SK-N-SH (cell line): ENCODE data around the gene B3GALT6. TPM values are rescaled to one million over a fixed set of nuclear protein-coding genes. Genes with fewer than 3 reads are reported as not detected.

Source experiments
- CTCF ChIA-PET: fragments of 300-600, 350-600 bp; formaldehyde crosslinking; extraction: SDS; loops from one replicate; lab custom pipeline; 2021; lab: Yijun Ruan, JAX
- POLR2A ChIA-PET: fragments of 350-600 bp; sonication (Branson Sonifier 250); formaldehyde crosslinking; extraction: SDS; loops from one replicate; lab custom pipeline; 2020; ENCODE audit warnings: antibody characterized with exemption, inconsistent platforms; lab: Yijun Ruan, JAX
- DNase-seq: peaks from one replicate; pipeline ENCODE4 v3.0.0; 2012
- H2AFZ ChIP-seq: fragments of 200-600 bp; sonication (generic); 2 replicates; pipeline ENCODE4 v1.8.1; 2016; ENCODE audit warnings: antibody characterized with exemption, mild to moderate bottlenecking, low read depth
- H3F3A ChIP-seq: fragments of 200-600 bp; sonication (generic); replicated peaks from 2 replicates; pipeline ENCODE3; 2016; ENCODE audit warnings: antibody characterized with exemption, mild to moderate bottlenecking; ENCODE audit not compliant: insufficient read depth
- H3K27ac ChIP-seq, 2 experiments: fragments of 200-500 bp in 1 of 2; fragments of 200-600 bp in 1 of 2; sonication (Bioruptor generic) in 1 of 2; sonication (generic), shearing (Covaris generic) in 1 of 2; 2 replicates each; pipeline versions ENCODE4 v1.5.1 to v1.6.1; 2014 to 2016; ENCODE audit warnings: low read depth in 2 of 2, inconsistent platforms in 1 of 2, low read length in 1 of 2, mild to moderate bottlenecking in 1 of 2, mixed read lengths in 1 of 2
- H3K27me3 ChIP-seq: fragments of 200-600 bp; sonication (generic), shearing (Covaris generic); 2 replicates; pipeline ENCODE4 v1.6.1; 2016; ENCODE audit warnings: mixed run types; ENCODE audit not compliant: insufficient read depth
- H3K36me3 ChIP-seq, 2 experiments: fragments of 200-500 bp in 1 of 2; fragments of 200-600 bp in 1 of 2; sonication (Bioruptor generic) in 1 of 2; sonication (generic) in 1 of 2; replicated peaks in 1 of 2; 2 replicates each; pipeline versions ENCODE3 to v1.5.1; 2014 to 2016; ENCODE audit warnings: low read length in 1 of 2, mild to moderate bottlenecking in 1 of 2; ENCODE audit not compliant: insufficient read depth in 2 of 2, control insufficient read depth in 1 of 2
- H3K4me1 ChIP-seq, 2 experiments: fragments of 200-500 bp in 1 of 2; fragments of 200-600 bp in 1 of 2; sonication (Bioruptor generic) in 1 of 2; sonication (generic), shearing (Covaris generic) in 1 of 2; 2 replicates each; pipeline versions ENCODE4 v1.5.1 to v1.6.1; 2014 to 2016; ENCODE audit warnings: low read depth in 1 of 2, low read length in 1 of 2, mixed run types in 1 of 2; ENCODE audit not compliant: insufficient read depth in 2 of 2, control insufficient read depth in 1 of 2
- H3K4me2 ChIP-seq: fragments of 200-600 bp; sonication (generic), shearing (Covaris generic); 2 replicates; pipeline ENCODE4 v1.6.1; 2017; ENCODE audit warnings: mixed run types
- H3K4me3 ChIP-seq, 2 experiments: fragments of 200-500 bp in 1 of 2; fragments of 200-600 bp in 1 of 2; sonication (Bioruptor generic) in 1 of 2; sonication (generic), shearing (Covaris generic) in 1 of 2; 2 replicates each; pipeline versions ENCODE4 v1.5.1 to v1.8.1; 2014 to 2016; ENCODE audit warnings: low read depth in 2 of 2, inconsistent platforms in 1 of 2, low read length in 1 of 2, mild to moderate bottlenecking in 1 of 2, mixed read lengths in 1 of 2, moderate library complexity in 1 of 2
- H3K79me2 ChIP-seq: fragments of 200-600 bp; sonication (generic); 2 replicates; pipeline ENCODE4 v1.8.1; 2017; ENCODE audit warnings: mild to moderate bottlenecking; ENCODE audit not compliant: insufficient read depth
- H3K9ac ChIP-seq: fragments of 200-600 bp; sonication (generic); 2 replicates; pipeline ENCODE4 v1.6.1; 2017; ENCODE audit warnings: mixed run types
- H3K9me2 ChIP-seq: fragments of 200-600 bp; sonication (generic); 2 replicates; pipeline ENCODE4 v1.6.1; 2017; ENCODE audit warnings: mixed run types
- H3K9me3 ChIP-seq: fragments of 200-600 bp; sonication (generic); 2 replicates; pipeline ENCODE4 v1.6.1; 2017; ENCODE audit warnings: mixed run types, mild to moderate bottlenecking, moderate library complexity
- H4K20me1 ChIP-seq: fragments of 200-600 bp; sonication (generic); 2 replicates; pipeline ENCODE4 v1.6.1; 2017; ENCODE audit warnings: mild to moderate bottlenecking, mixed run types; ENCODE audit not compliant: insufficient read depth
- CHD2 ChIP-seq: fragments of 150-350 bp; IDR thresholded peaks from 2 replicates; pipeline ENCODE4 v1.6.1; 2018; ENCODE audit warnings: low read length; ENCODE audit not compliant: partially characterized antibody
- EP300 ChIP-seq, 2 experiments: IDR thresholded peaks; 2 replicates each; pipeline versions ENCODE4 v1.4.0 to v1.6.1; 2012; ENCODE audit warnings: borderline replicate concordance in 1 of 2, low read depth in 1 of 2, low read length in 1 of 2
- FOXJ3 ChIP-seq: sonication (generic); formaldehyde crosslinking; IDR thresholded peaks from 2 replicates; pipeline ENCODE4 v1.5.1; 2020; ENCODE audit warnings: mild to moderate bottlenecking, missing genetic modification reagents
- FOXM1 ChIP-seq: IDR thresholded peaks from 2 replicates; pipeline ENCODE4 v1.4.0; 2012; ENCODE audit warnings: low read depth, mild to moderate bottlenecking
- GATA2 ChIP-seq: sonication (generic); formaldehyde crosslinking; IDR thresholded peaks from 2 replicates; pipeline ENCODE4 v1.5.0; 2020; ENCODE audit warnings: mild to moderate bottlenecking, missing genetic modification reagents
- MEF2A ChIP-seq: IDR thresholded peaks from 2 replicates; pipeline ENCODE4 v1.4.0; 2012; ENCODE audit warnings: low read depth, borderline replicate concordance
- MXI1 ChIP-seq: IDR thresholded peaks from 2 replicates; pipeline ENCODE4 v1.6.1; 2012; ENCODE audit warnings: mild to moderate bottlenecking, low read depth, low read length, improper control_type of control experiment
- NFIC ChIP-seq: IDR thresholded peaks from 2 replicates; pipeline ENCODE4 v1.4.0; 2012; ENCODE audit warnings: borderline replicate concordance
- NRF1 ChIP-seq: IDR thresholded peaks from 2 replicates; pipeline ENCODE4 v1.6.1; 2012; ENCODE audit warnings: low read depth, mild to moderate bottlenecking, low read length
- RXRA ChIP-seq: IDR thresholded peaks from 2 replicates; pipeline ENCODE4 v1.4.0; 2012; ENCODE audit warnings: low read depth, mild to moderate bottlenecking, borderline replicate concordance
- SIN3A ChIP-seq: IDR thresholded peaks from 2 replicates; pipeline ENCODE4 v1.6.1; 2012; ENCODE audit warnings: low read depth, mild to moderate bottlenecking, low read length, moderate library complexity, borderline replicate concordance
- SMC3 ChIP-seq: IDR thresholded peaks from 2 replicates; pipeline ENCODE4 v1.6.1; 2012; ENCODE audit warnings: low read depth, low read length, improper control_type of control experiment
- TCF12 ChIP-seq: IDR thresholded peaks from 2 replicates; pipeline ENCODE4 v1.4.0; 2012
- TEAD4 ChIP-seq: IDR thresholded peaks from 2 replicates; pipeline ENCODE4 v1.4.0; 2012; ENCODE audit warnings: mild to moderate bottlenecking, borderline replicate concordance; ENCODE audit not compliant: insufficient read depth
- USF1 ChIP-seq: IDR thresholded peaks from 2 replicates; pipeline ENCODE4 v1.4.0; 2012; ENCODE audit warnings: low read depth, borderline replicate concordance
- USF2 ChIP-seq: fragments of 150-350 bp; IDR thresholded peaks from 2 replicates; pipeline ENCODE4 v1.6.1; 2017; ENCODE audit warnings: antibody characterized with exemption, low read length, low read depth, borderline replicate concordance
- ZBTB33 ChIP-seq: IDR thresholded peaks from 2 replicates; pipeline ENCODE4 v1.4.0; 2012; ENCODE audit warnings: low read depth, borderline replicate concordance
- WGBS: methylation state at CpG from one replicate; pipeline ENCODE4 v1.1.6; 2017; ENCODE audit warnings: low lambda C conversion rate; 5-methylcytosine and 5-hydroxymethylcytosine counted together
- polyA plus RNA-seq, 3 experiments: library from polyadenylated mRNA; depleted of rRNA; stranded (reverse); fragments of >200 nt; gene quantifications; 2 replicates each; pipeline ENCODE4 v1.2.3, GENCODE V29; 2012

B3GALT6 gene
- polyA plus RNA-seq, 1 of the 3 experiments (the other 2 are of a cell fraction): 38.8 TPM

GRCh38 chr1:1213345-1214265 lies 18.4 kb upstream of the B3GALT6 start, which contains the start of gene TNFRSF4:
TNFRSF4 (minus strand) TSS chr1:1214153; CDS start chr1:1214127, 26 bp downstream.
- Histone ChIP-seq H3K4me1 (peaks cover 0 to under 1% of the 10 kb centered on the region in 2 experiments; a peak in 1 of 4 replicates), H3K4me3 (no peak within 1 kb of the TSS), H3K9me3 (no peaks in the 10 kb centered on the region), H3K9me2 (no peaks in the 10 kb centered on the region), H2AFZ (no peak within 1 kb of the TSS), H4K20me1 (no peaks in the 10 kb centered on the region), H3K79me2 (no peaks in the 10 kb centered on the region), H3K27me3 (no peaks in the 10 kb centered on the region), H3F3A (no peaks in the 10 kb centered on the region), H3K9ac (no peak within 1 kb of the TSS), H3K27ac (no peak within 1 kb of the TSS), H3K36me3 (peaks cover 0 to 20% of the 10 kb centered on the region in 2 experiments), H3K4me2 (no peak within 1 kb of the TSS)
- ChIA-PET POLR2A (interaction anchor here (0.5 to 0.8 kb wide), 2 partner anchors 10 to 27 kb away, joined by 3 to 4 read pairs; no protein-coding TSS in a partner anchor), CTCF (no interaction called here)
- WGBS: 84% methylated on average over 5 of the region's 56 CpGs
- TF ChIP-seq ZBTB33: no peak
- no peak for TF ChIP-seq MEF2A
- no peak for TF ChIP-seq USF1
- no peak for TF ChIP-seq NRF1
- no peak for TF ChIP-seq TEAD4
- no peak for TF ChIP-seq FOXM1
- TF ChIP-seq CHD2: no peak
- TF ChIP-seq SMC3: no peak
- TF ChIP-seq USF2: no peak
- no peak for TF ChIP-seq NFIC
- no peak for TF ChIP-seq MXI1
- TF ChIP-seq GATA2 (CRISPR knock-in tag): no peak
- no peak for TF ChIP-seq TCF12
- no peak for TF ChIP-seq EP300 (IDR thresholded peaks at IDR 0.05; ENCODE audit: borderline replicate concordance in 1 of 2, low read depth in 1 of 2, low read length in 1 of 2)
- no peak for TF ChIP-seq FOXJ3 (CRISPR knock-in tag)
- no peak for TF ChIP-seq RXRA
- no peak for TF ChIP-seq SIN3A
- DNase-seq: no peak
